T-helper 2 cell treated with Interferon-gamma antibody and Interleukin-4, amounts not matched to agents 5 μg/mL and 100 μg/mL, for 36 hours (primary cell): ENCODE data around the gene TMEM45B.
"Not testable (repeated sequence)": the region's sequence is repeated elsewhere in the genome, so short reads cannot be mapped to it uniquely, and the experiment has no call there.

Source experiments
- DNase-seq: peaks from one replicate; pipeline ENCODE4 v3.0.0; 2021; ENCODE audit warnings: low spot score
- H3K27ac Mint-ChIP-seq: one replicate; pipeline ENCODE4 v1.8.0; 2021; ENCODE audit warnings: mild to moderate bottlenecking, mixed read lengths
- H3K27me3 Mint-ChIP-seq: one replicate; pipeline ENCODE4 v1.8.0; 2021; ENCODE audit warnings: low read depth, mixed read lengths
- H3K36me3 Mint-ChIP-seq: one replicate; pipeline ENCODE4 v1.8.0; 2021; ENCODE audit warnings: low read depth, mixed read lengths
- H3K4me1 Mint-ChIP-seq: one replicate; pipeline ENCODE4 v1.8.0; 2021; ENCODE audit warnings: low read depth, mixed read lengths
- H3K4me3 Mint-ChIP-seq: one replicate; pipeline ENCODE4 v1.8.0; 2022; ENCODE audit warnings: mild to moderate bottlenecking, moderate library complexity, mixed read lengths
- H3K9me3 Mint-ChIP-seq: one replicate; pipeline ENCODE4 v1.8.0; 2021; ENCODE audit warnings: mixed read lengths

Gene TMEM45B

DNA sequence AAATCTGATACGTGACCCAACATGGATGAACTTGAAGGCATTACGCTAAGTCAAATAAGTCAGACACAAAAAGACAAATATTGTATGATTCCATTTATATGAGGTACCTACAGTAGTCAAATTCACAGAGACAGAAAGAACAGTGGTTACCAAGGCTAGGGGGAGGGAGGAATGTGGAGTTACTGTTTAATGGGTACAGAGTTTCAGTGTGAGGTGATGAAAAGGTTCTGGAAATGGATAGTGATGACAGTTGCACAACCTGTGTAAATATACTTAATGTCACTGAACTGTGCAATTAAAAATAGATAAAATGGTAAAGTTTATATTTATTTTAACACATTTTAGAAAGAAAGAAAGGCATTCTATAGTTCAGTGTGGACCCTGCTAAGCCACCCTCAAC is 24.1 kb upstream of the TMEM45B start:
- Mint-ChIP-seq H3K27me3 (peaks cover 4% of the 10 kb centered on the region), H3K27ac (no peak overlapping the region), H3K4me1 (peaks cover 13% of the 10 kb centered on the region), H3K4me3 (no peak overlapping the region), H3K36me3 (peaks cover 2% of the 10 kb centered on the region), H3K9me3 (peaks cover 13% of the 10 kb centered on the region)
- DNase-seq, result no peak

DNA sequence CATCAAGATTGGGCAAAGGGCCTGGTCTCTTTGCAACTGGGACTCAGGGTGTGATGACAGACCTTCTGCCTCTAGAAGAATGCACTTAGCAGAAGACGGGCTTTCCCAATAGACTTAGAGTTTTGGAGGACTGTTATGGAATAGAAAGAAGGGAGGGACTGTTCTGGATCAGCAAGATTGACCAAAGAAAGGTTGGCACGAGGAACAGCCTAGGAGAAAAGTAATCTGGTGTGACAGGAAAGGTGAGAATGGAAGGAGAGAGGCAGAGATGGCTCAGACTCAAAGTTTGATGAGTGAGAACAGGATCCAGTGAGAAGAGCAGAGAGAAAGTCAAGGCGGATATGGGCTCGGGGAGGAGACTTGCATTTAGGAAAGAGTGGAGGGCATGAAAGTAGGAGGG is 23.0 kb upstream of the TMEM45B start:
- no peak overlapping the region for H3K27ac Mint-ChIP-seq
- H3K36me3 Mint-ChIP-seq, result peaks cover 2% of the 10 kb centered on the region

DNA sequence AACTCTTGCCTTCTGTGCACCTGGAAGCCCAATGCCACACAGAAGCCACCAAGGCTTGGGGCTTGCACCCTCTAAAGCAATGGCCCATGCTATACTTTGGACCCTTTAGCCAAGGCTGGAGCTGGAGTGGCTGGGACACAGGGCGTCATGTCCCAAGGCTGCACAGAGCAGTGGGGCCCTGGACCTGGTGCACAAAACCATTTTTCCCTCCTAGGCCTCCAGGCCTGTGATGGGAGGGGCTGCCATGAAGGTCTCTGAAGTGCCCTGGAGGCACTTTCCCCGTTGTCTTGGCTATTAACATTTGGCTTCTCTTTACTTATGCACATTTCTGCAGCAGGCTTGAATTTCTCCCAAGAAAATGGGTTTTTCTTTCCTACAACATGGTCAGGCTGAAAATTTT is 20.6 kb upstream of the TMEM45B start:
- peaks cover 2% of the 10 kb centered on the region for H3K27me3 Mint-ChIP-seq
- no peak for DNase-seq

More for the DNA sequence above, 23.0 kb upstream of the TMEM45B start:
- no peak for DNase-seq
- peaks cover 4% of the 10 kb centered on the region for H3K27me3 Mint-ChIP-seq
- no peak overlapping the region for H3K4me3 Mint-ChIP-seq
- peaks cover 13% of the 10 kb centered on the region for H3K4me1 Mint-ChIP-seq
- peaks cover 13% of the 10 kb centered on the region for H3K9me3 Mint-ChIP-seq

DNA sequence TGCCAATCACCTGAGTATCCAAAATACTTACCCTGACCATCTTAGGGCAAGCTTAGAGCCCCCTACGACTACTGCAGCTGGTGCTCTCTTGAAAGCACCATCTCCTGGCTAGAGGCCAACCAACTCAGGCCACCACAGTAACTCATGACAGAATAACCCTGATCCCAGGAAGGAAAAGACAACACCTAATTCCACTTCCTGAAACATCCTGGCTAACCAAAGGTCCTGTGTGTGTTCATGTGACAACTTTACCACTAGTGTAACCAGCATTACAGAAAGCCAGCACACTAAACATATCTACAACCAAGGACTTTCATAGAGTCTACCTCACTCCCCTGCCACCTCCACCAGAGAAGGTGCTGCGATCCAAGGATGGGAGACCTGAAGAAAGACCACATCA is 17.4 kb upstream of the TMEM45B start:
- DNase-seq, result no peak
- peaks cover 23% of the 10 kb centered on the region for H3K9me3 Mint-ChIP-seq
- H3K4me3 Mint-ChIP-seq, result no peak overlapping the region
- H3K27ac Mint-ChIP-seq, result no peak overlapping the region
- H3K4me1 Mint-ChIP-seq, result peaks cover 3% of the 10 kb centered on the region
- H3K36me3 Mint-ChIP-seq, result peaks cover 3% of the 10 kb centered on the region
- no peaks in the 10 kb centered on the region for H3K27me3 Mint-ChIP-seq

More for the DNA sequence above, 20.6 kb upstream of the TMEM45B start:
- Mint-ChIP-seq H3K4me1 (peaks cover 14% of the 10 kb centered on the region), H3K27ac (no peak overlapping the region), H3K4me3 (no peak overlapping the region), H3K36me3 (peaks cover 2% of the 10 kb centered on the region), H3K9me3 (peaks cover 22% of the 10 kb centered on the region)

DNA sequence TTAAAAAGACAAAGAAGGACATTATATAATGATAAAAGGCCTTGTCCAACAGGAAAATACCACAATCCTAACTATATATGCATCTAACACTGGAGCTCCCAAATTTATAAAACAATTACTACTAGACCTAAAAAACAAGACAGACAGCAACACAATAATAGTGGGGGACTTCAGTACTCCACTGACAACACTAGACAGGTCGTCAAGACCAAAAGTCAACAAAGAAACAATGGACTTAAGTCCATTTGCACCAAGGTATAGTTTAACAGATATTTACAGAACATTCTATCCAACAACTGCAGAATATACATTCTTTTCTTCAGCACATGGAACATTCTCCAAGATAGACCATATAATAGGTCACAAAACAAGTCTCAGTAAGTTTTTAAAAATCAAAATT is 15.5 kb upstream of the TMEM45B start:
- Mint-ChIP-seq H3K9me3 (peaks cover 27% of the 10 kb centered on the region), H3K4me1 (peaks cover 14% of the 10 kb centered on the region)
- H3K36me3 Mint-ChIP-seq, H3K4me3 Mint-ChIP-seq, H3K27me3 Mint-ChIP-seq, H3K27ac Mint-ChIP-seq, DNase-seq: not testable (repeated sequence)

DNA sequence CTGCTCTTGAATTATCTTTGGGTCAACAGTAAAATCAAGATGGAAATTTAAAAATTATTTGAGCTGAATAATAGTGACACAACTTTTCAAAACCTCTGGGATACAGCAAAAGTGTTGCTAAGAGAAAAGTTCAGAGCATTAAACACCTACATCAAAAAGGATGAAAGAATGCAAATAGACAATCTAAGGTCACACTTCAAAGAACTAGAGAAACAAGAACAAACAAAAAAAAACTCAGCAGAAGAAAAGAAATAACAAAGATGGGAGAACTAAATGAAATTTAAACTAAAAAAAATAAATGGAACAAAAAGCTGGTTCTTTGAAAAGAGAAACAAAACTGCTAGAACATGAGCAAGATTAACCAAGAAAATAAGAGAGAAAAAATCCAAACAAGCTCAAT is 15.0 kb upstream of the TMEM45B start:
- Mint-ChIP-seq H3K36me3 (peaks cover 1% of the 10 kb centered on the region), H3K4me1 (peaks cover 14% of the 10 kb centered on the region), H3K9me3 (peaks cover 22% of the 10 kb centered on the region), H3K4me3 (no peak overlapping the region), H3K27ac (no peak overlapping the region), H3K27me3 (peaks cover 7% of the 10 kb centered on the region)
- no peak for DNase-seq

DNA sequence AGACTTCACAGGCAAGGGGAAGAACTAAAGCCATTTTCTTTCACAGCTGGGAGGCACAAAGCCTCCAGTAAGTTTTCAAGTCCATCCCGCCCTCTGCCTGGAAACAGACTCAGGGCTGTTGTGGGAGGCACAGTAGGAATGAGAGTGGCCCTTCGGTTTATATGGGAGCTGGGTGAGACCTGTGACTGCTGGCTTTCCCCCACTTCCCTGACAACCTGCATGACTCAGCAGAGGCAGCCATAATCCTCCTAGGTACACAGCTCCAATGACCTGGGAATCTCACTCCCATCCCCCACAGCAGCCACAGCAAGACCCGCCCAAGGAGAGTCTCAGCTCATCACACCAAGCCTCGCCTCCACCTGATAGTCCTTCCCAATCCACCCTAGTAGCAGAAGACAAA is 12.1 kb upstream of the TMEM45B start:
- H3K9me3 Mint-ChIP-seq, result peaks cover 17% of the 10 kb centered on the region
- H3K4me3 Mint-ChIP-seq, result peak overlapping the region; percentile 5
- peaks cover 13% of the 10 kb centered on the region for H3K4me1 Mint-ChIP-seq
- H3K27me3 Mint-ChIP-seq, result peaks cover 26% of the 10 kb centered on the region
- peaks cover 1% of the 10 kb centered on the region for H3K36me3 Mint-ChIP-seq
- no peak for DNase-seq
- no peak overlapping the region for H3K27ac Mint-ChIP-seq

DNA sequence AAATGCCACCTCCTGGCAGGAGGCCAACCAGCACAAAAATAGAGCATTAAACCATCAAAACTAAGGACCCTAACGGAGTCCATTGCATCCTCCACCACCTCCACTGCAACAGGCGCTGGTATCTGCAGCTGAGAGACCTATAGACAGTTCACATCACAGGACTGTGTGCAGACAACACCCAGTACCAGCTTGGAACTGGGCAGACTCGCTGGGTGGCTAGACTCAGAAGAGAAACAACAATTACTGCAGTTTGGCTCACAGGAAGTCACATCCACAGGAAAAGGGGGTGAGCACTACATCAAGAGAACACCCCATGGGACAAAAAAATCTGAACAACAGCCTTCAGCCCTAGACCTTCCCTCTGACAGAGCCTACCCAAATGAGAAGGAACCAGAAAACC is 11.6 kb upstream of the TMEM45B start:
- Mint-ChIP-seq H3K9me3 (peaks cover 14% of the 10 kb centered on the region), H3K4me3 (peak overlapping the region; percentile 5), H3K27ac (no peak overlapping the region), H3K27me3 (peaks cover 26% of the 10 kb centered on the region), H3K4me1 (peaks cover 13% of the 10 kb centered on the region), H3K36me3 (peaks cover 1% of the 10 kb centered on the region)
- DNase-seq, result no peak

DNA sequence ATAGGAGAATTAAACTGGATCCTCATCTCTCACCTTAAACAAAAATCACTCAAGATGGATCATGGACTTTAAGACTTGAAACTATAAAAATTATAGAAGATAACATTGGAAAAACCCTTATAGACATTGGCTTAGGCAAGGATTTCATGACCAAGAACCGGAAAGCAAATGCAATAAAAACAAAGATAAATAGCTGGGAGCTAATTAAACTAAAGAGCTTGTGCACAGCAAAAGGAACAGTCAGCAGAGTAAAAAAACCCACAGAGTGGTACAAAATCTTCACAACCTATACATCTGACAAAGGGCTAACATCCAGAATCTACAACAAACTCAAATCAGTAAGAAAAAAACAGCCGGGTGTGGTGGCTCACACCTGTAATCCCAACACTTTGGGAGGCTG is 7.4 kb upstream of the TMEM45B start:
- H3K27ac Mint-ChIP-seq, H3K9me3 Mint-ChIP-seq, H3K36me3 Mint-ChIP-seq, DNase-seq, H3K4me3 Mint-ChIP-seq: not testable (repeated sequence)
- H3K4me1 Mint-ChIP-seq, result peaks cover 13% of the 10 kb centered on the region
- peaks cover 37% of the 10 kb centered on the region for H3K27me3 Mint-ChIP-seq

DNA sequence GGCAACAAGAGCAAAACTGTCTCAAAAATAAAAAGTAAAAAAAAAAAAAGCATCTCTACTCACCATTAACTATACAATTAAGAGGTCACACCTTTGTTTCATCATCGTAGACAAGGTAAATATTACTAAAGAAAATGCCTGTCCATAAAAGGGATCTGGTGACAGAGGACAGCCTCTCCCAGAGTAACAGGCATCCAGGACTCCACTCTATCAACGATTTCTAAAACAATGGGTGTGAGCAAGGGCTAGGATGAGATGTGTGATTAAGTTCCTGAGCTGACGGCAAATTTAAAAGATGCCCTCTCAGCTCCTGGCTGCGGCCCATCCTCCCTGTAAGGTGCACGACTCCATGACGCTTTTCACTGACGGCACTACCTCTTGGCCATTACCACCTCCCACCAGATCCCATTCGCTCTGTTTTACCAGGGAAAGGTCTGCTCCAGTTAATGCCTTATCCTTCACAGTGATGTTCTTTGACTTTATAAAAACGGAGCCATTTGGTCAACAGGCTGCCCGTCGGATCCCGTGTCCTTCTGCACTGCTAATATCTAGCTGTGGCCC is 2.3 kb upstream of the TMEM45B start:
- peaks cover 3% of the 10 kb centered on the region for H3K9me3 Mint-ChIP-seq
- no peak overlapping the region for H3K27ac Mint-ChIP-seq

DNA sequence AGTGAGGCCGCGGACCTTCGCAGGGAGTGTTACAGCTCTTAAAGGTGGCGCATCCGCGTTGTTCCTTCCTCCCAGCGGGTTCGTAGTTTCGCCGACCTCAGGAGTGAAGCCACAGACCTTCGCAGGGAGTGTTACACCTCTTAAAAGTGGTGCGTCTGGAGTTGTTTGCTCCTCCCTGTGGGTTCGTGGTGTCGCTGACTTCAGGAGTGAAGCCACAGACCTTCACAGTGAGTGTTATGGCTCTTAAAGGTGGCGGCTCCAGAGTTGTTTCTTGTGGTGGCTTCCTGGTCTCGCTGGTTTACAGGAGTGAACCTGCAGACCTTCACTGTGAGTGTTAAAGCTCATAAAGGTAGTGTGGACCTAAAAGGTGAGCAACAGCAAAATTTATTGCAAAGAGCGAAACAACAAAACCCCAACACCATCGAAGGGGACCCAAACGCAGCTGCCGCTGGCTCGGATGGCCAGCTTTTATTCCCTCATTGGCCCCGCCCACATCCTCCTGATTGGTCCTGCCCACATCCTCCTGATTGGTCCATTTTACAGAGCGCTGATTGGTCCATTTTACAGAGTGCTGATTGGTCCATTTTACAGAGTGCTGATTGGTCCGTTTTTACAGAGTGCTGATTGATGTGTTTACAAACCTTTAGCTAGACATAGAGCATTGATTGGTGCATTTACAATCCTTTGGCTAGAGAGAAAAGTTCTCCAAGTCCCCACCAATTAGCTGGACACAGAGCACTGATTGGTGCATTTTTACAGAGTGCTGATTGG is 1.2 kb upstream of the TMEM45B start:
- H3K27ac Mint-ChIP-seq, result peak overlapping the region; percentile 76
- H3K36me3 Mint-ChIP-seq, result peaks cover 5% of the 10 kb centered on the region
- peaks cover 54% of the 10 kb centered on the region for H3K27me3 Mint-ChIP-seq
- H3K4me3 Mint-ChIP-seq, result peak overlapping the region; percentile 71
- peak; percentile 48 for DNase-seq
- H3K4me1 Mint-ChIP-seq, result peaks cover 22% of the 10 kb centered on the region
- peaks cover 3% of the 10 kb centered on the region for H3K9me3 Mint-ChIP-seq

More for the DNA sequence above, 2.3 kb upstream of the TMEM45B start:
- Mint-ChIP-seq H3K4me1 (peaks cover 21% of the 10 kb centered on the region), H3K4me3 (no peak overlapping the region), H3K27me3 (peaks cover 51% of the 10 kb centered on the region), H3K36me3 (peaks cover 5% of the 10 kb centered on the region)
- no peak for DNase-seq

DNA sequence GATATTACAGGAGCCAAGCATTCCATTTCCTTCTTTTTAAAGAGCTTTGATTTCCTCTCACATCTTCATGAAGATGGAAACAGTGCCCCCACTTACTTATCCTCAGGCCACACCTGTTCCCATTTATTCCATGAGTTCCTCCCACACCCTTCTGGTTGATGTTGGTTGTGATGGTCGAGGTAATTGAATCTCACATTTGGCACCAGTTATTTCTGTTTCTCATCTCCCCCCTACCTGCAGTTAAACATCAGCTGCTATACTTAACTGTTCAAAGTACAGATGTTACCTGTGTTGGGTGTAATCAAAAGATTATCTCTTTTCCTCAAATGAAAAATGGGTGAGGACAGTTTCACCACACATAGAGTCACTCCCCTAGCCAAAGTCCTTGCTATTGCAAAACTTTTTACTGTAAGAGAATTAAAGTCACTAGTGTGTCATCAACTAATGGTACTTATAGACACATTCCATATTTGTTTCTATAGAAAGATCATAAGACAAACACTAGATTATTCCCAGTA is 1.9 kb downstream of the TMEM45B start:
- Mint-ChIP-seq H3K27me3 (peaks cover 52% of the 10 kb centered on the region), H3K9me3 (peaks cover 3% of the 10 kb centered on the region), H3K4me1 (peaks cover 22% of the 10 kb centered on the region), H3K36me3 (peaks cover 5% of the 10 kb centered on the region), H3K4me3 (no peak overlapping the region), H3K27ac (no peak overlapping the region)
- no peak for DNase-seq

DNA sequence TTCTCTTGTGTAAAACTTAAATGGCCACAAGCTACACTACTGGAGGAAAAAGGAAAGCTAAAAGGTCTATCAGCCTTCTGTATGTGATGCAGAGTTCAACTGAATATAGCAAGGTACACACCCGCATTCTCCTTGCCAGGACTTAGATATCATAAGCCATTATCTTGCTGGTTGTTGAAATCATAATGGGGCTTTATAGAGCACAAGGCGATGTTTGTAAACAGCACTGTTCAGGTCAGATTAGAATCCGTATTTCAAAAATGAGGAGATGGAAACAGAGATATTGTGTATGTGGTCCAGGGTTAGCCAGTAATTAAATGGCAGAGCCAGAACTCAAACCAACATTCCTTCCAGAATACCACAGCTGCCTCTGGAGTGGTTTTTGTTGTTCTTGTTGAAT is 2.6 kb downstream of the TMEM45B start:
- H3K27ac Mint-ChIP-seq, H3K9me3 Mint-ChIP-seq, H3K4me3 Mint-ChIP-seq, DNase-seq, H3K36me3 Mint-ChIP-seq: not testable (repeated sequence)
- H3K27me3 Mint-ChIP-seq, result peaks cover 49% of the 10 kb centered on the region
- H3K4me1 Mint-ChIP-seq, result peaks cover 22% of the 10 kb centered on the region

DNA sequence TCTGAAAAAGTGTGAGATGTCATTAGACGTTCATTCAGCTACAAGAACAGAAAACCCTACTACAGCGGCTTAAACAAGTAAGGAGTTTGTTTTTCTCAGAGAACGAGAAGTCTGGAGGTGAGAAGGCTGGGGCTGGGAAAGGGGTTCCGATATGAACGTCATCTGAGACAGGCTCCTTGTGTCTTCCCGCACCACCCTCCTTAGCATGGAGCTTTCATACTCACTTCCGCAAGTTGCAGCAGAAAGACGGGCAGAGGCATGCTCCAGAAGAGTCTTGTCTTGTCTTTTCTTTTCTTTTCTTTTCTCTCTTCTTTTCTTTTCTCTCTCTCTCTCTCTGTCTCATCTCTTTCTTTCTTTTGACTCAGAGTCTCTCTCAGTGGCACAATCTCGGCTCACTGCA is 3.6 kb downstream of the TMEM45B start:
- no peak overlapping the region for H3K4me3 Mint-ChIP-seq
- H3K9me3 Mint-ChIP-seq, result peaks cover 3% of the 10 kb centered on the region
- peaks cover 42% of the 10 kb centered on the region for H3K27me3 Mint-ChIP-seq
- H3K36me3 Mint-ChIP-seq, result peaks cover 5% of the 10 kb centered on the region
- no peak for DNase-seq
- H3K27ac Mint-ChIP-seq, result no peak overlapping the region
- peaks cover 16% of the 10 kb centered on the region for H3K4me1 Mint-ChIP-seq
